GM13977 (cell line): ENCODE data around the gene COL27A1.

Source experiments
- DNase-seq: peaks from one replicate; pipeline ENCODE4 v3.0.0; 2012; ENCODE audit warnings: low spot score
- CTCF ChIP-seq: IDR thresholded peaks from 2 replicates; pipeline ENCODE4 v1.5.1; 2012; ENCODE audit warnings: mild to moderate bottlenecking, control low read depth; ENCODE audit not compliant: insufficient read depth; ENCODE audit errors: extremely low read depth, missing control alignments
- in situ Hi-C: fragments of 300-500 bp; cut with MboI; formaldehyde crosslinking; loops from one replicate; pipeline ENCODE4 v1.12.0; 2022; ENCODE audit warnings: low sequenced_read_pairs, low pct_unique_long_range_greater_than_20kb, mixed read lengths, inconsistent platforms; ENCODE audit not compliant: unreplicated experiment

COL27A1 gene

GRCh38 chr9:114192539-114192938, 37.2 kb downstream of the COL27A1 start:
- in situ Hi-C loops, result no loop called here
- no peak for TF ChIP-seq CTCF

GRCh38 chr9:114193090-114193489, 37.8 kb downstream of the COL27A1 start:
- in situ Hi-C loops, result no loop called here
- TF ChIP-seq CTCF, result no peak
- no peak for DNase-seq

More at GRCh38 chr9:114192539-114192938, 37.2 kb downstream of the COL27A1 start:
- DNase-seq, result no peak

GRCh38 chr9:114196117-114196516, 40.8 kb downstream of the COL27A1 start:
- in situ Hi-C loops, result no loop called here
- DNase-seq, result no peak
- no peak for TF ChIP-seq CTCF

- TF ChIP-seq CTCF, result no peak
- in situ Hi-C loops, result no loop called here
- no peak for DNase-seq
Measured at GRCh38 chr9:114196979-114197622, 41.8 kb downstream of the COL27A1 start.

GRCh38 chr9:114198249-114199040, 43.1 kb downstream of the COL27A1 start:
- no peak for TF ChIP-seq CTCF
- in situ Hi-C loops, result no loop called here
- no peak for DNase-seq

GRCh38 chr9:114200721-114201300, 45.5 kb downstream of the COL27A1 start:
- DNase-seq, result no peak
- no peak for TF ChIP-seq CTCF
- in situ Hi-C loops, result no loop called here
